Mesothelial cell of epicardium (in vitro differentiated cells): ENCODE data around the gene ITGA6. TPM values are rescaled to one million over a fixed set of nuclear protein-coding genes. Genes with fewer than 3 reads are reported as not detected.

ENCODE experiments used
- DNase-seq, 2 experiments: peaks; one replicate each; pipeline ENCODE4 v3.0.0; 2021; ENCODE audit warnings: low spot score in 2 of 2; ENCODE audit not compliant: unreplicated experiment in 2 of 2
- H3K27ac Mint-ChIP-seq: 2 replicates; pipeline ENCODE4 v1.8.0; 2021; ENCODE audit warnings: mixed read lengths
- H3K27me3 Mint-ChIP-seq: 2 replicates; pipeline ENCODE4 v1.8.0; 2021; ENCODE audit warnings: low read depth, mixed read lengths
- H3K36me3 Mint-ChIP-seq: 2 replicates; pipeline ENCODE4 v1.8.0; 2021; ENCODE audit warnings: mixed read lengths
- H3K4me1 Mint-ChIP-seq: 2 replicates; pipeline ENCODE4 v1.8.0; 2021; ENCODE audit warnings: mixed read lengths
- H3K4me3 Mint-ChIP-seq: 2 replicates; pipeline ENCODE4 v1.8.0; 2021; ENCODE audit warnings: mild to moderate bottlenecking, moderate library complexity, mixed read lengths
- H3K9me3 Mint-ChIP-seq: 2 replicates; pipeline ENCODE4 v1.8.0; 2021; ENCODE audit warnings: mixed read lengths
- CTCF ChIP-seq: fragments of 200-600 bp; sonication (generic); IDR thresholded peaks from one replicate; pipeline ENCODE4 v1.5.0; 2021; ENCODE audit warnings: antibody characterized with exemption; ENCODE audit not compliant: unreplicated experiment
- total RNA-seq: library from RNA; stranded (reverse); gene quantifications from 3 replicates; pipeline ENCODE4 v1.2.1, GENCODE V29; 2021

ITGA6 gene
- total RNA-seq, 1 donor from 2014 or later = 40.5 TPM

- Mint-ChIP-seq H3K4me1 (no peaks in the 10 kb centered on the region), H3K27ac (no peak overlapping the region), H3K9me3 (peaks cover 61% of the 10 kb centered on the region), H3K27me3 (no peaks in the 10 kb centered on the region), H3K36me3 (peaks cover 27% of the 10 kb centered on the region), H3K4me3 (no peak overlapping the region)
- no peak for TF ChIP-seq CTCF
- no peak for DNase-seq
Observed at GRCh38 chr2:172512810-172513523, 85.6 kb downstream of the ITGA6 start.

- H3K27me3 Mint-ChIP-seq = no peaks in the 10 kb centered on the region
- no peak for DNase-seq
- no peak for TF ChIP-seq CTCF
- no peaks in the 10 kb centered on the region for H3K4me1 Mint-ChIP-seq
- peaks cover 64% of the 10 kb centered on the region for H3K9me3 Mint-ChIP-seq
- no peak overlapping the region for H3K4me3 Mint-ChIP-seq
- no peak overlapping the region for H3K27ac Mint-ChIP-seq
- peaks cover 26% of the 10 kb centered on the region for H3K36me3 Mint-ChIP-seq
Observed at GRCh38 chr2:172513524-172513900, 86.1 kb downstream of the ITGA6 start.

GRCh38 chr2:172513935-172514586 is 86.7 kb downstream of the ITGA6 start:
- no peaks in the 10 kb centered on the region for H3K4me1 Mint-ChIP-seq
- no peak for TF ChIP-seq CTCF
- no peak for DNase-seq
- no peaks in the 10 kb centered on the region for H3K27me3 Mint-ChIP-seq
- no peak overlapping the region for H3K4me3 Mint-ChIP-seq
- H3K9me3 Mint-ChIP-seq = peaks cover 69% of the 10 kb centered on the region
- H3K36me3 Mint-ChIP-seq = peaks cover 23% of the 10 kb centered on the region
- no peak overlapping the region for H3K27ac Mint-ChIP-seq

- Mint-ChIP-seq H3K4me1 (no peaks in the 10 kb centered on the region), H3K4me3 (no peak overlapping the region), H3K27ac (no peak overlapping the region), H3K9me3 (peaks cover 75% of the 10 kb centered on the region), H3K36me3 (peaks cover 21% of the 10 kb centered on the region), H3K27me3 (no peaks in the 10 kb centered on the region)
- TF ChIP-seq CTCF = no peak
- DNase-seq = no peak
Observed at GRCh38 chr2:172516299-172516698, 88.9 kb downstream of the ITGA6 start.

GRCh38 chr2:172518995-172519394 is 91.6 kb downstream of the ITGA6 start:
- Mint-ChIP-seq H3K27ac (no peak overlapping the region), H3K4me3 (no peak overlapping the region), H3K36me3 (peaks cover 8% of the 10 kb centered on the region), H3K4me1 (no peaks in the 10 kb centered on the region), H3K9me3 (peaks cover 54% of the 10 kb centered on the region), H3K27me3 (no peaks in the 10 kb centered on the region)
- no peak for DNase-seq
- no peak for TF ChIP-seq CTCF
